Measurements from ENCODE around the gene TNFRSF1A. TPM values are rescaled to one million over a fixed set of nuclear protein-coding genes. Genes with fewer than 3 reads are reported as not detected.

The TNFRSF1A gene
- total RNA-seq, 1 experiment from 2014 or later, result 59.9 TPM

DNA sequence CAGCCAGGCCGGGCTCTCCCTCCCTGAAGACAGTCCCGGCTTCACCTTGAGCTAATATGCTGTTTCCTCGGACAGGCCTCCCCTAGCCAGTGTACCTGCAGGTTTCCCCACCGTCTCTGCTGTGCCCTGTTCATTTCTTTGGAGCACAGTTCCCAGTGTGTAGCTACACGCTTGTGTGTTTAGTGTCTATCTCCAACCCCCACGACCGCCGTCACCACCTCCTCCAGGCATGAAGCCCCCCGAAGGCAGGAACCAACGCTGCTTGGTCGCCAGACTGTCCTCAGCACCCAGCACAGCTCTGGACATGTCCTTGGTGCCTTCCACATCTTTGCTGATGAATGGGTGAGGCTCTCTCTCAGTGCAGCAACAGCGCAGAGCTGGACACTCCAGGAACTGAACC, 57.6 kb downstream of the TNFRSF1A start:
- no peak overlapping the region for H3K56ac ChIP-seq (ENCODE audit: insufficient read length, low read depth, low read length)
- H3K4ac ChIP-seq (ENCODE audit: low read depth, low read length), result no peak overlapping the region
- H3K4me1 ChIP-seq (ENCODE audit: insufficient read depth, low read length), result peaks cover 9% of the 10 kb centered on the region; the same call in 1 of the 2 replicates
- H2BK20ac ChIP-seq (ENCODE audit: low read depth, low read length, poor library complexity, severe bottlenecking), result no peak overlapping the region
- H3K14ac ChIP-seq (ENCODE audit: insufficient read depth, low read length), result no peak overlapping the region; the same call in 1 of the 2 replicates
- H3K79me2 ChIP-seq (ENCODE audit: insufficient read depth, low read length), result no peaks in the 10 kb centered on the region
- Mint-ChIP-seq H3K27me3 (ENCODE audit: low read depth) (peaks cover 13% of the 10 kb centered on the region), H3K36me3 (ENCODE audit: insufficient read depth in 1 of 3, low read depth in 3 of 3) (no peaks in the 10 kb centered on the region; a peak in 1 of 7 replicates), H3K4me3 (no peak overlapping the region), H3K9me3 (peaks cover 0 to under 1% of the 10 kb centered on the region in 2 experiments; a peak in 3 of 5 replicates), H3K27ac (peak overlapping the region in 2 of 3 experiments; percentile 38 to 63; a peak in 1 of 7 replicates), H3K4me1 (peaks cover 31 to 33% of the 10 kb centered on the region in 2 experiments)
- H4K91ac ChIP-seq (ENCODE audit: insufficient read length, low read depth, low read length), result no peak overlapping the region
- no peak overlapping the region for H3K23ac ChIP-seq (ENCODE audit: insufficient read length, low read depth, low read length)
- H3K27me3 ChIP-seq (ENCODE audit: insufficient read depth, low read length), result no peaks in the 10 kb centered on the region
- no peak overlapping the region for H4K5ac ChIP-seq (ENCODE audit: insufficient read length, low read depth, low read length)
- peak overlapping the region; percentile 47 for H3K18ac ChIP-seq (ENCODE audit: insufficient read length, low read depth, low read length)
- H2BK15ac ChIP-seq (ENCODE audit: low read depth, low read length), result no peak overlapping the region
- no peaks in the 10 kb centered on the region for H3K23me2 ChIP-seq (ENCODE audit: insufficient read length, low read depth, low read length, poor library complexity, severe bottlenecking)
- no CpG with 5 or more reads among the region's 12 CpGs for WGBS (ENCODE audit: extremely low coverage, insufficient read length, low lambda C conversion rate)
- H4K20me1 ChIP-seq (ENCODE audit: control insufficient read depth, insufficient read depth, insufficient read length), result no peaks in the 10 kb centered on the region
- H2BK5ac ChIP-seq (ENCODE audit: insufficient read length, low read length), result no peak overlapping the region
- no peak overlapping the region for H3K9ac ChIP-seq (ENCODE audit: extremely low read depth, insufficient read length, low read length)
- H3K9me3 ChIP-seq (ENCODE audit: control insufficient read depth, low read depth, low read length), result no peaks in the 10 kb centered on the region
- no peak overlapping the region for H2AK5ac ChIP-seq (ENCODE audit: insufficient read length, low read length)
- DNase-seq, result no peak
- no peak overlapping the region for H3K4me2 ChIP-seq (ENCODE audit: insufficient read depth, insufficient read length, low read length)
- H2AFZ ChIP-seq (ENCODE audit: low read length), result no peak overlapping the region
- TF ChIP-seq CTCF (conservative IDR thresholded peaks at IDR 0.05), result no peak
- no peak overlapping the region for H2BK120ac ChIP-seq (ENCODE audit: low read depth, low read length, poor library complexity, severe bottlenecking)
- no peak overlapping the region for H3T11ph ChIP-seq (ENCODE audit: low read length)
- H4K8ac ChIP-seq (replicated peaks; ENCODE audit: insufficient read length, low read depth, low read length), result no peak overlapping the region
- peak overlapping the region; percentile 71 for H2BK12ac ChIP-seq (ENCODE audit: insufficient read length, low read depth, low read length)
- no peaks in the 10 kb centered on the region for H3K79me1 ChIP-seq (ENCODE audit: insufficient read depth, low read depth, low read length, poor library complexity, severe bottlenecking)
- no peak overlapping the region for H3K27ac ChIP-seq (ENCODE audit: insufficient read length, low read depth, low read length)

Measured in H9 (cell line).